Thyroid gland (tissue), 4 donors: Measurements from ENCODE around the gene RNF125. TPM values are rescaled to one million over a fixed set of nuclear protein-coding genes. Genes with fewer than 3 reads are reported as not detected.

Experiments
- DNase-seq, 2 donors: peaks; one replicate each; pipeline ENCODE4 v3.0.0-alpha.2; 2019
- H3K27ac ChIP-seq, 3 donors: fragments of 200-600 bp; sonication (generic); 1 replicate in 2 of 3; 2 replicates in 1 of 3; pipeline ENCODE4 v1.5.1; 2016 to 2019; ENCODE audit warnings: mild to moderate bottlenecking in 1 of 3, moderate library complexity in 1 of 3
- H3K27me3 ChIP-seq: fragments of 200-600 bp; sonication (generic); one replicate; pipeline ENCODE4 v1.5.1; 2019
- H3K36me3 ChIP-seq, 2 donors: fragments of 200-600 bp; sonication (generic); one replicate each; pipeline ENCODE4 v1.5.1; 2016 to 2019
- H3K4me1 ChIP-seq, 2 donors: fragments of 200-600 bp; sonication (generic); one replicate each; pipeline ENCODE4 v1.5.1; 2017 to 2019
- H3K4me3 ChIP-seq, 3 donors: fragments of 200-600 bp; sonication (generic); replicated peaks in 1 of 3; 1 replicate in 2 of 3; 2 replicates in 1 of 3; pipeline ENCODE4 v1.5.1; 2016; ENCODE audit warnings: mild to moderate bottlenecking in 1 of 3
- H3K9me3 ChIP-seq: fragments of 200-600 bp; sonication (generic); one replicate; pipeline ENCODE4 v1.5.1; 2017
- POLR2A ChIP-seq, 2 donors: fragments of 450-650 bp; IDR thresholded peaks; one replicate each; pipeline ENCODE4 v1.6.1; 2017; ENCODE audit warnings: antibody characterized with exemption in 2 of 2, mild to moderate bottlenecking in 2 of 2, moderate library complexity in 1 of 2
- WGBS, 2 donors: methylation state at CpG; one replicate each; pipeline ENCODE4 v1.1.5; 2017; 5-methylcytosine and 5-hydroxymethylcytosine counted together
- intact Hi-C: fragments of 100-400 bp; cut with DNase I; formaldehyde crosslinking; loops from one replicate; pipeline ENCODE4 v1.15.1; 2023
- total RNA-seq, 4 donors: library from RNA; depleted of rRNA; stranded (reverse); fragments of >200 nt; gene quantifications; one replicate each; pipeline ENCODE4 v1.2.3, GENCODE V29; 2016
- TF ChIP-seq, protein P1 (sequence below), 6 experiments: fragments of 200-600 bp in 3 of 6; fragments of 450-650 bp in 3 of 6; sonication (generic) in 3 of 6; IDR thresholded peaks; one replicate each; pipeline ENCODE4 v1.5.1; 2016 to 2019; ENCODE audit warnings: antibody characterized with exemption in 6 of 6, mild to moderate bottlenecking in 2 of 6, inconsistent platforms in 1 of 6, moderate library complexity in 1 of 6

The RNF125 gene
- total RNA-seq, 4 donors from 2014 or later, result 1.3 to 6.7 (median 1.9) TPM

DNA sequence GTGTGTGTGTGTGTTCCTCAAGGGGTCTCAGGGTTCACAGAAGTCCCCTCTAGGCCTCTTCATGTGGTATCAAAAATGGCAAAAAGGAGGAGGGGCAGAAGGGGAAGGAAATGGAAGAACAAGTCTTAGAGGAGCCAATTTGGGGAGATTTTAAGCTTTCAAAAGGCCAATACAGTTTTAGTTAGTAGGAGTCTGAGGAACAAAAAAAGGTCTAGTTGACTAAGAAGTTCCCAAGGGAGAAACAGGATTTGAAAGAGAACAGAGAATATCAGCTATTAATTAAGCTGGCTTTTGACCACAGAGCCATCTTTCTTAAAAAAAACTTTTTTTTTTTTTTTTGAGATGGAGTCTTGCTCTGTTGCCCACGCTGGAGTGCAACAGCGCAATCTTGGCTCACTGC, 7.1 kb downstream of the RNF125 start:
- Histone ChIP-seq H3K27ac (no peak overlapping the region), H3K36me3 (no peaks in the 10 kb centered on the region), H3K27me3 (no peaks in the 10 kb centered on the region), H3K9me3 (no peaks in the 10 kb centered on the region), H3K4me3 (no peak overlapping the region), H3K4me1 (no peaks in the 10 kb centered on the region)
- DNase-seq, result no peak
- TF ChIP-seq, protein P1, sequence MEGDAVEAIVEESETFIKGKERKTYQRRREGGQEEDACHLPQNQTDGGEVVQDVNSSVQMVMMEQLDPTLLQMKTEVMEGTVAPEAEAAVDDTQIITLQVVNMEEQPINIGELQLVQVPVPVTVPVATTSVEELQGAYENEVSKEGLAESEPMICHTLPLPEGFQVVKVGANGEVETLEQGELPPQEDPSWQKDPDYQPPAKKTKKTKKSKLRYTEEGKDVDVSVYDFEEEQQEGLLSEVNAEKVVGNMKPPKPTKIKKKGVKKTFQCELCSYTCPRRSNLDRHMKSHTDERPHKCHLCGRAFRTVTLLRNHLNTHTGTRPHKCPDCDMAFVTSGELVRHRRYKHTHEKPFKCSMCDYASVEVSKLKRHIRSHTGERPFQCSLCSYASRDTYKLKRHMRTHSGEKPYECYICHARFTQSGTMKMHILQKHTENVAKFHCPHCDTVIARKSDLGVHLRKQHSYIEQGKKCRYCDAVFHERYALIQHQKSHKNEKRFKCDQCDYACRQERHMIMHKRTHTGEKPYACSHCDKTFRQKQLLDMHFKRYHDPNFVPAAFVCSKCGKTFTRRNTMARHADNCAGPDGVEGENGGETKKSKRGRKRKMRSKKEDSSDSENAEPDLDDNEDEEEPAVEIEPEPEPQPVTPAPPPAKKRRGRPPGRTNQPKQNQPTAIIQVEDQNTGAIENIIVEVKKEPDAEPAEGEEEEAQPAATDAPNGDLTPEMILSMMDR (IDR thresholded peaks at IDR 0.05), result no peak
- no peak for TF ChIP-seq POLR2A (IDR thresholded peaks at IDR 0.05)
- WGBS, 2 donors, result 88 to 90% methylated on average over 2 of the region's 2 CpGs
- intact Hi-C loops, result no loop called here

DNA sequence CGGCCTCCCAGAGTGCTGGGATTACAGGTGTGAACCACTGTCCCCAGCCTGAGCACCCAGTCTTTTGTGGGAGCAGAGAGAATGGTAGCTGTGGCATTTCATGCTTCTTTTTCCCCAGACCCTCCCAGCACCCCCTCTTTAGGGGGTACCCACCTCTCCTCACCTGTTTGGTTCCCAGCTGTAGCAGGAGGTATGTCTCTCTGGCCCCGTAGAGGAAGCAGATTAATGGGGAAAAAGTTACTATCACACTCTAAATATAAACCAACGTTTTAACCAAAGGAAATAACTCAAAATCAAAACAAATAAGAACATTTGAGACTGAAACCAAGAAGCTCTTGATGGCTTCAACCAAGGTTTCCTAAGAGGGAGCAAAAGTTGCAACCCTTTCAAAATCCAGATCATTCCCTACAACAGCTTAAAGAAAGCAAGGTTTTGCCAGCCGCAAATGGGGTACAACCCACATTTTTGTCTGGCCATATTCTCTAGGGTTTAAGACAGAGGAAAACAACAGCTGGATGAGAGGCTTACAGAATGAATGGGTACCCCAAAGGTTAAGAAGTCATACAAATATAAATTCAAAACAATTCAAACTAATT, 8.0 kb downstream of the RNF125 start:
- no peak overlapping the region for H3K27ac ChIP-seq
- no peaks in the 10 kb centered on the region for H3K36me3 ChIP-seq
- 69 to 73% methylated on average over 4 of the region's 4 CpGs for WGBS, 2 donors
- H3K9me3 ChIP-seq, result no peaks in the 10 kb centered on the region
- H3K4me1 ChIP-seq, result no peaks in the 10 kb centered on the region
- H3K27me3 ChIP-seq, result no peaks in the 10 kb centered on the region
- H3K4me3 ChIP-seq, result no peak overlapping the region
- no peak for DNase-seq
- TF ChIP-seq, protein P1 (IDR thresholded peaks at IDR 0.05), result no peak
- no peak for TF ChIP-seq POLR2A (IDR thresholded peaks at IDR 0.05)
- intact Hi-C loops, result no loop called here

DNA sequence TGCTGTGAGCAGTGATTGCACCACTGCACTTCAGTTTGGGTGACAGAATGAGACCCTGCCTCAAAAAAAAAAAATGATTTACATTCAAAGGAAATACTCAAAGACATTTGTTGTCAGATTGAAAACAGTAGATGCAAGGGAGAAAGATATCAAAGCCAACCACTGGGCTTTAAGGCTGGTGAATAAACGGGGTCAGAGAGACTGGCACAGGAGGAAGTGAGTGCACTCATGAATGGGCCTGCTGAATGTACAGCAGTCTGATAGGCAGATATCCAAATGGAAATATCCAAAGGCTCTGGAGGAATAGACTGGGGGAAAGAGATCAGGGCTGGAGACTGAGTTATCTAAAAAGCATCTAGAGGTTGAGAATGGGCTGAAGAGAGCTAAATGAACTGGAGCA, 10.9 kb downstream of the RNF125 start:
- Histone ChIP-seq H3K4me1 (no peaks in the 10 kb centered on the region), H3K27me3 (no peaks in the 10 kb centered on the region), H3K9me3 (no peaks in the 10 kb centered on the region), H3K27ac (no peak overlapping the region), H3K36me3 (no peaks in the 10 kb centered on the region), H3K4me3 (no peak overlapping the region)
- no peak for TF ChIP-seq POLR2A (IDR thresholded peaks at IDR 0.05)
- TF ChIP-seq, protein P1 (IDR thresholded peaks at IDR 0.05), result no peak
- no peak for DNase-seq
- intact Hi-C loops, result no loop called here
- WGBS, 2 donors, result 61 to 72% methylated on average over 1 of the region's 1 CpG

DNA sequence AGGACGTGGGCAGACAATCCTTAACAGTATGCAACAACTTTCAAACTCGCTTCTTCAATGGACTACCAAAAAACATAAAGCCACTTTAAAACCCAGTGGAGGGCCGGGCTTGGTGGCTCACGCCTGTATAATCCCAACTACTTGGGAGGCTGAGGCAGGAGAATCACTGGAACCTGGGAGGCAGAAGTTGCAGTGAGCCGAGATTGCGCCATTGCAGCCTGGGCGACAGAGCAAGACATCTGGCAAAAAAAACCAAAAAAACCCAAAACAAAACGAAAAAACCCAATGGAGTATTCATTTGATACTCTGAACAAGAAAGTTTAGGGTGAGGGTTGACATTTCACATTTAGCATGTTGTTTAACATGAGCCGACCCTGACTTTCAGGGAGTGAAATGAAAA, 14.0 kb downstream of the RNF125 start:
- H3K27me3 ChIP-seq, result no peaks in the 10 kb centered on the region
- WGBS, 2 donors, result 92 to 93% methylated on average over 9 of the region's 9 CpGs
- no peak for DNase-seq
- H3K4me3 ChIP-seq, result no peak overlapping the region
- no peaks in the 10 kb centered on the region for H3K4me1 ChIP-seq
- no peaks in the 10 kb centered on the region for H3K9me3 ChIP-seq
- TF ChIP-seq POLR2A (IDR thresholded peaks at IDR 0.05), result no peak
- TF ChIP-seq, protein P1 (IDR thresholded peaks at IDR 0.05), result no peak
- intact Hi-C loops, result no loop called here
- H3K36me3 ChIP-seq, result no peaks in the 10 kb centered on the region
- no peak overlapping the region for H3K27ac ChIP-seq

DNA sequence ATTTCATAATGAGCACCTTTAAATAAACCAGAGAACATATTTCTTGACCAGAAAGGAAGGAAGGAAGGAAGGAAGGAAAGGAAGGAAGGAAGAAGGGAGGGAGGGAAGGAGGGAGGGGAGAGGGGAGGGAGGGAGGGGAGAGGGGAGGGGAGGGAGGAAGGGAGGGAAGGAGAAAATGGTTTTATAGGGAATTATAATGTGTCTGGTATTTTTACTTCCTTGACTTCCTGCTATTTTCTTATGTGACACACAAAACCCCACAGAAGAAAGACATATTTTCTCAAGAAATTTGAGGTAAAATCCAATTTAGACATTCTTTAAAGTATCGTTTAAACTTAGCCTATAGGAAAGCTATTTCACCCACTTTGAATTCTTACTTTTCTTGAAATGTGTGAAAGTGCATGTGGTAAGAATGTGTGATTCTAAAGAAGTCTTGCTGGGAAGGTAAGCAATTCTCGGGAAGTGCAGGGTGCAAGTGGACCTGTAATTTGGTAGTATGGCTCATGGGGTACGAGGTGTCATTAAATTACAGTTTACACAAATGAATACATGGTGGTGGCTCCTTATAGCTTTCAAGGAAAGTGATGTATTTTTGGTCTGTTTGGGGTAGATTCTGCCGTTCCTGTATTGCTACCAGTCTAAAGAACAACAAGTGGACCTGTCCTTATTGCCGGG, 18.0 kb downstream of the RNF125 start:
- no peak for DNase-seq
- H3K36me3 ChIP-seq, result no peaks in the 10 kb centered on the region
- intact Hi-C loops, result no loop called here
- no peak overlapping the region for H3K4me3 ChIP-seq
- H3K9me3 ChIP-seq, result no peaks in the 10 kb centered on the region
- 85 to 91% methylated on average over 5 of the region's 5 CpGs for WGBS, 2 donors
- no peaks in the 10 kb centered on the region for H3K27me3 ChIP-seq
- no peak overlapping the region for H3K27ac ChIP-seq
- TF ChIP-seq, protein P1 (IDR thresholded peaks at IDR 0.05), result no peak
- no peak for TF ChIP-seq POLR2A (IDR thresholded peaks at IDR 0.05)
- no peaks in the 10 kb centered on the region for H3K4me1 ChIP-seq
